ENCODE results near the gene KRTAP10-5.
"Not testable (repeated sequence)": the region's sequence is repeated elsewhere in the genome, so short reads cannot be mapped to it uniquely, and the experiment has no call there.

The KRTAP10-5 gene

DNA sequence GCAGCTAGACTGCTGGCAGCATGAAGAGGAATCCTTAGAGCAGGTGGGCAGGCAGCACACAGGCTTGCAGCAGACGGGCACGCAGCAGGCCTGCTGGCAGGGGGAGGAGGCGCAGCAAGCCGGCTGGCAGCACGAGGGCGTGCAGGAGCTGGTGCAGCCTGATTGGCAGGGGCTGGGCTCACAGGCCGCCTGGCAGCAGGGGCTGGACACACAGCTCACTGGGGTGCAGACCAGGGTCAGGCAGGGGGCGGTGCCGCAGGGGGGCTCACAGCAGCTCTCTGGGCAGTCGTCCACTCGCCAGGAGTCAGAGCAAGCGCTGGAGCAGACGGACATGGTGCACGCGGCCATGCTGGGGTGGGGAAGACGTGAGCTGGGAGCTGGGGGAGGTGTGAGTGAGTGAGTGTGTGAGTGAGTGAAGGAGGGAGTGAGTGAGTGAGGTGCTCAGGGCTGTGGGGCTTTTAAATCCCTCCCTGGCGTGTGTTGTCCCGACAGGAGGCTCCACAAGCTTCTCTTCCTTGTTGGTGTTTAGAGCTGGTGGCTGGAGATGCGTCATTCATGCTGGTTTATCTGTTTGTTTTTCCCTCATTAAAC, at the start of gene KRTAP10-5:
KRTAP10-5 (minus strand) TSS at position 374 of the 591 bp plus-strand sequence; CDS start at position 348, 26 bp downstream.
- not testable (repeated sequence) for DNase-seq

GRCh38 chr21:44628707-44629391, 48.4 kb upstream of the KRTAP10-5 start:
- DNase-seq, result no peak

DNA sequence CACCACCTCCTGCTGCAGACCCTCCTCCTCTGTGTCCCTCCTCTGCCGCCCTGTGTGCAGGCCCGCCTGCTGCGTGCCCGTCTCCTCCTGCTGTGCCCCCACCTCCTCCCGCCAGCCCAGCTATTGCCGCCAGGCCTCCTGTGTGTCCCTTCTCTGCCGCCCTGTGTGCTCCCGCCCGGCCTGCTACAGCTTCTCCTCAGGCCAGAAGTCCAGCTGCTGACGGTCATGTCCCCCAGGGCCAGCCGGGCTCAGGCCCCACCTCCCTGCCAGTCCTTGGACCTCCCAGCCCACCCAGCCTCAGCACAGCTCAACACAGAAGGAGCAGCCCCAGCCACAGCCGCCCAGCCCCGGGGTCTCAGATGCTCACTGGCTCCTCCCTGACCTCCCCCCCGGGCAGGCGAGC, 47.4 kb upstream of the KRTAP10-5 start:
- DNase-seq, result not testable (repeated sequence)

- not testable (repeated sequence) for DNase-seq
Measured at GRCh38 chr21:44627181-44627822, 46.9 kb upstream of the KRTAP10-5 start.

GRCh38 chr21:44626673-44627143, 46.3 kb upstream of the KRTAP10-5 start, which contains the start of gene KRTAP10-9:
TSS of gene KRTAP10-9 (plus strand) at chr21:44627093. CDS start at chr21:44627172, 79 bp downstream.
- DNase-seq, result no peak

- DNase-seq, result no peak
Measured at GRCh38 chr21:44626262-44626661, 45.9 kb upstream of the KRTAP10-5 start.

- DNase-seq, result no peak
Measured at GRCh38 chr21:44625756-44626155, 45.4 kb upstream of the KRTAP10-5 start.

- no peak for DNase-seq
Measured at GRCh38 chr21:44623575-44623974, 43.2 kb upstream of the KRTAP10-5 start.

GRCh38 chr21:44619886-44620285, 39.5 kb upstream of the KRTAP10-5 start:
- no peak for DNase-seq

- DNase-seq, result no peak
Measured at GRCh38 chr21:44618909-44619308, 38.5 kb upstream of the KRTAP10-5 start.

GRCh38 chr21:44618504-44618903, 38.1 kb upstream of the KRTAP10-5 start:
- no peak for DNase-seq

GRCh38 chr21:44617071-44617501, 36.7 kb upstream of the KRTAP10-5 start:
- no peak for DNase-seq

GRCh38 chr21:44616591-44616926, 36.2 kb upstream of the KRTAP10-5 start:
- DNase-seq, result no peak

- no peak for DNase-seq
Measured at GRCh38 chr21:44615911-44616590, 35.6 kb upstream of the KRTAP10-5 start.

GRCh38 chr21:44615466-44615865, 35.1 kb upstream of the KRTAP10-5 start:
- no peak for DNase-seq

DNA sequence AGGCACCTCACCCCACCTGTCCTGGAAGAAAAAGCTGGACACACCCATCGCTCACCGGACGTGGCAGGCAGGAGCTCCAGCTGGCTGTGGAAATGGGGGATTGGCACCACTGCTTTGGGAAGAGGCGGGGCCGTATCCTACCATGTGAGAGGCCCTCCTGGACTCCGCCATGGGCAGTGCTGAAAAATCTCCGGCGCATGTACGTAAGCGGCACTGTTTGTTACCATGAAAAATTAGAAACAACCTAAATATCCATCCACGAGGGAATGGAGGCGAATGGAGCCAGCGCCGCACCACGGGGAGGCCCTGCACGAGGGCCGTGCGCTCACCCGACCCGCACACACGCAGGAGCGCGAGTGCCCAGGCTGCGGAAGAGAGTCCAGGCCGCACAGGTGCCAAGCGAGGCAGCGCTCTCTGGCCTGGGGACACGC, 34.6 kb upstream of the KRTAP10-5 start:
- no peak for DNase-seq

DNA sequence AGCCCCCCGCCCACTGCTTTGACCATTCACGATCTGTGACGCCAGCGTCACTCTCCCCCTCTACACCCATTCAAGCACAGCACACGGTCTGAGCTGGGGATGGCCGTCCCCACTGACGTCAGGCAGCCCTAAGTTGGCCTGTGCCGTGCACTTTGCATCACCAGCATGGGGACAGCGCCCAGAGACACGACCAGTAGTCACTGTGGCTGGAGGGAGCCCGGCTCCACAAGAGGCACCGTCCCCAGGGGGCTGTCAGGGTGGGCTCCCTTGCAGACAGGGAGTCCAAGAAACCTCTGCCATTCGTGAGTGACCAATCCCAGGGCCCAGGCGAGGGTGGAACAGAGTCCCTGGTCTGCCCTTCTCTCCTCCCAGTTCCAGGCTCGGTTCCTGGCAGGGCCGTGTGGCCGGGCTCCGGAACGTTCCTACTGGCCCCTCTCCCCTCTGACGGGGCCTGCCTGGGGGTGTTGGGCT, 33.8 kb upstream of the KRTAP10-5 start:
- no peak for DNase-seq

GRCh38 chr21:44613386-44614155, 33.2 kb upstream of the KRTAP10-5 start:
- DNase-seq, result no peak

- DNase-seq, result no peak
Measured at GRCh38 chr21:44612669-44613229, 32.3 kb upstream of the KRTAP10-5 start.

DNA sequence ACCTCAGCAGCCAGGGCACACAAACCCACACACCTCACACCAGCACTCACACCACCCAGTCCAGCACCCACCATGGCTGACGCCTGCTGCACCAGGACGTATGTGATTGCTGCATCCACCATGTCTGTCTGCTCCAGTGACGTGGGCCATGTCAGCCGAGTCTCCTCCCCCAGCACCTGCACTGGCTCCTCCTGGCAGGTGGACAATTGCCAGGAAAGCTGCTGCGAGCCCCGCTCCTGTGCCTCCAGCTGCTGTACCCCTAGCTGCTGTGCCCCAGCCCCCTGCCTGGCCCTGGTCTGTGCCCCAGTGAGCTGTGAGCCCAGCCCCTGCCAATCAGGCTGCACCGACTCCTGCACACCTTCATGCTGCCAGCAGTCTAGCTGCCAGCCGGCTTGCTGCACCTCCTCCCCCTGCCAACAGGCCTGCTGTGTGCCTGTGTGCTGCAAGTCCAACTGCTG, 31.7 kb upstream of the KRTAP10-5 start, which contains the start of gene KRTAP10-8:
KRTAP10-8 (plus strand) TSS at position 51 of the 458 bp plus-strand sequence; CDS start at position 73, 22 bp downstream.
- DNase-seq, result no peak

DNA sequence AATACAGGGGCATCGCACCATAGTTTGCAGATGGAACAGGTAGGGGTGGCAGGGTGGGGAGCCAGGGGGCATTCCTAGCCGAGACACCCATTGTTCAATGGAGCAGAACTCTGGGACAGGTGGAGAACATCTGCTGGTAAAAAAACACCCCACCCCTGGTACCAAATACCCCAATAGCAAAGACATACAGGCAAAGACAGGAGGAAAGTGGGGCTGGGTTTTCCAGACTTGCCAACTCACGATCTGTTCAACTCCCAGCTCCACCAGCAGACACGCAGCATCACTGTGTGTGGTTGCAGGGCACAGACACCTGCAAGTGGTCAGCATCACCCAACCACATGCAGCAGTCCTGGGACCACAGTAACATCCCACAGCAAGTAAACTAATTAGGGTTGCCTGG, 31.1 kb upstream of the KRTAP10-5 start:
- no peak for DNase-seq

Measured in NCI-H748 treated with DMSO at 0.1 percent for 48 hours (cell line).